Measurements from ENCODE around the gene SLFNL1.

DNA sequence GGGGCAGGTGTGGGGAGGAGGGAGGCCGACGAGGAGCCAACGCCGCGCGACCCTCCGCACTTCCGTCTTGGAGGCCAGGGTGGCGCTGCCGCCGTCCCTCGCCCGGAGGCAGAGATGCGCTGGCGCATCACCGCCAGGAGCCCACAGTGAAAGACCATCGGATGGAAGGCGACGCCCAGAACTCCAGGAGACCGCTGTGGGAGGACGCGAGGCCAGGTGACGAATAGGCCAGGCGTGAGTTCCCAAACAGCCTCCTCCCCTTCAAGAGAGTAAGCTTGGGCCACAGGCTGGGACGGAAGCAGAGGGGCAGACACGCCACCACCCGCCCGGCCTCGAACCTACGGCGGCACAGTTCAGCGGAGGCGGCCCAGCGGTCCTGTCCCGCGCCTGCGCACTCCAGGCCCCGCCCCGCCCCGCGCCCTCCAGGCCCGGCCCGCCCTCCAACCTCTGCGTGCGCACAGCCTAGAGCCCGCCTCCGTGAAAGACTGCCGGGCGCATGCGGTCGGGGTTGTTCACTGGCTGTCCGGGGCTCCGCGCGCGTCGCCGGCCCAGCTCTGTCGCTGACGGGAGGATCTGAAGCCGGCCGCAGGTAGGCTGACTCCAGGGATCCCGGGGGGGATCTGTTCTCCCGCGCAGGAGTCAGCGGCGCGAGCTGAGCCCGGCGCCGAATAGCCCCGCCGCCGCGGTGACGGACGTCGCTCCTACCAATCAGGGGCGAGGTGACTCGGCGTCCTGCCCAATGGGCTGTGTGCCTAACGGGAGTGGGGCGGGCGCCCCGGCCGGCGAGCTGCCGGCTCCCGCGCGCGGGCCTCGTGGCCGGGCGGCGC, 42.1 kb downstream of the SLFNL1 start, which contains the start of gene CTPS1:
- TF ChIP-seq, protein P1, sequence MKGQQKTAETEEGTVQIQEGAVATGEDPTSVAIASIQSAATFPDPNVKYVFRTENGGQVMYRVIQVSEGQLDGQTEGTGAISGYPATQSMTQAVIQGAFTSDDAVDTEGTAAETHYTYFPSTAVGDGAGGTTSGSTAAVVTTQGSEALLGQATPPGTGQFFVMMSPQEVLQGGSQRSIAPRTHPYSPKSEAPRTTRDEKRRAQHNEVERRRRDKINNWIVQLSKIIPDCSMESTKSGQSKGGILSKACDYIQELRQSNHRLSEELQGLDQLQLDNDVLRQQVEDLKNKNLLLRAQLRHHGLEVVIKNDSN (IDR thresholded peaks at IDR 0.05) = no peak
- no peak for TF ChIP-seq ZBTB7A (IDR thresholded peaks at IDR 0.05; ENCODE audit: low read depth)
- TF ChIP-seq EP300 (IDR thresholded peaks at IDR 0.05; ENCODE audit: borderline replicate concordance) = no peak
- no peak for TF ChIP-seq YY1 (IDR thresholded peaks at IDR 0.05; ENCODE audit: low read depth)
- TF ChIP-seq, protein P2, sequence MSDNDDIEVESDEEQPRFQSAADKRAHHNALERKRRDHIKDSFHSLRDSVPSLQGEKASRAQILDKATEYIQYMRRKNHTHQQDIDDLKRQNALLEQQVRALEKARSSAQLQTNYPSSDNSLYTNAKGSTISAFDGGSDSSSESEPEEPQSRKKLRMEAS (IDR thresholded peaks at IDR 0.05) = peak; percentile 87; the same call in 1 of the 2 replicates
- peak; percentile 85 for TF ChIP-seq TAF1 (IDR thresholded peaks at IDR 0.05; ENCODE audit: low read depth)
- TF ChIP-seq, protein P3, sequence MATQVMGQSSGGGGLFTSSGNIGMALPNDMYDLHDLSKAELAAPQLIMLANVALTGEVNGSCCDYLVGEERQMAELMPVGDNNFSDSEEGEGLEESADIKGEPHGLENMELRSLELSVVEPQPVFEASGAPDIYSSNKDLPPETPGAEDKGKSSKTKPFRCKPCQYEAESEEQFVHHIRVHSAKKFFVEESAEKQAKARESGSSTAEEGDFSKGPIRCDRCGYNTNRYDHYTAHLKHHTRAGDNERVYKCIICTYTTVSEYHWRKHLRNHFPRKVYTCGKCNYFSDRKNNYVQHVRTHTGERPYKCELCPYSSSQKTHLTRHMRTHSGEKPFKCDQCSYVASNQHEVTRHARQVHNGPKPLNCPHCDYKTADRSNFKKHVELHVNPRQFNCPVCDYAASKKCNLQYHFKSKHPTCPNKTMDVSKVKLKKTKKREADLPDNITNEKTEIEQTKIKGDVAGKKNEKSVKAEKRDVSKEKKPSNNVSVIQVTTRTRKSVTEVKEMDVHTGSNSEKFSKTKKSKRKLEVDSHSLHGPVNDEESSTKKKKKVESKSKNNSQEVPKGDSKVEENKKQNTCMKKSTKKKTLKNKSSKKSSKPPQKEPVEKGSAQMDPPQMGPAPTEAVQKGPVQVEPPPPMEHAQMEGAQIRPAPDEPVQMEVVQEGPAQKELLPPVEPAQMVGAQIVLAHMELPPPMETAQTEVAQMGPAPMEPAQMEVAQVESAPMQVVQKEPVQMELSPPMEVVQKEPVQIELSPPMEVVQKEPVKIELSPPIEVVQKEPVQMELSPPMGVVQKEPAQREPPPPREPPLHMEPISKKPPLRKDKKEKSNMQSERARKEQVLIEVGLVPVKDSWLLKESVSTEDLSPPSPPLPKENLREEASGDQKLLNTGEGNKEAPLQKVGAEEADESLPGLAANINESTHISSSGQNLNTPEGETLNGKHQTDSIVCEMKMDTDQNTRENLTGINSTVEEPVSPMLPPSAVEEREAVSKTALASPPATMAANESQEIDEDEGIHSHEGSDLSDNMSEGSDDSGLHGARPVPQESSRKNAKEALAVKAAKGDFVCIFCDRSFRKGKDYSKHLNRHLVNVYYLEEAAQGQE (IDR thresholded peaks at IDR 0.05; ENCODE audit: low read depth) = no peak
- no peak for TF ChIP-seq RAD21 (IDR thresholded peaks at IDR 0.05; ENCODE audit: low read depth)
- no peak for TF ChIP-seq FOXM1 (IDR thresholded peaks at IDR 0.05; ENCODE audit: borderline replicate concordance, low read depth)
- TF ChIP-seq TEAD4 (IDR thresholded peaks at IDR 0.05) = no peak
